SK-N-SH treated with all-trans-retinoic acid at 6 μM for 48 hours (cell line): ENCODE results near the gene KCNIP4.

Source experiments
- ATAC-seq: fragments of 200-7000 bp; cut with Tn5 transposase; 3 replicates; pipeline ENCODE4 v1.9.1; 2020; ENCODE audit warnings: mild to moderate bottlenecking, moderate library complexity
- ARNTL ChIP-seq: fragments of 450-650 bp; formaldehyde crosslinking; IDR thresholded peaks from 2 replicates; pipeline ENCODE4 v1.5.0; 2020; ENCODE audit warnings: low read depth, mild to moderate bottlenecking, moderate library complexity, borderline replicate concordance
- BACH2 ChIP-seq: fragments of 250-450 bp; sonication (Bioruptor Pico); IDR thresholded peaks from 2 replicates; pipeline ENCODE4 v1.9.0; 2021; ENCODE audit warnings: mild to moderate bottlenecking, borderline replicate concordance
- CREB5 ChIP-seq: fragments of 250-450 bp; sonication (Bioruptor Pico); IDR thresholded peaks from 2 replicates; pipeline ENCODE4 v1.5.1; 2020; ENCODE audit warnings: low read depth, mild to moderate bottlenecking, moderate library complexity
- CSDC2 ChIP-seq: fragments of 250-450 bp; sonication (Bioruptor Pico); IDR thresholded peaks from 2 replicates; pipeline ENCODE4 v1.5.0; 2020; ENCODE audit warnings: mild to moderate bottlenecking, moderate library complexity
- GLIS3 ChIP-seq: fragments of 250-450 bp; sonication (Bioruptor Pico); IDR thresholded peaks from 2 replicates; pipeline ENCODE4 v1.5.0; 2020; ENCODE audit warnings: mild to moderate bottlenecking, moderate library complexity
- ISL1 ChIP-seq: fragments of 250-450 bp; sonication (Bioruptor Pico); IDR thresholded peaks from 2 replicates; pipeline ENCODE4 v2.1.2; 2022; ENCODE audit warnings: mild to moderate bottlenecking, moderate library complexity
- OSR1 ChIP-seq: fragments of 250-450 bp; sonication (Bioruptor Pico); IDR thresholded peaks from 2 replicates; pipeline ENCODE4 v1.8.0; 2022; ENCODE audit warnings: moderate library complexity, mild to moderate bottlenecking, inconsistent platforms
- PPARA ChIP-seq: fragments of 250-450 bp; sonication (Bioruptor Pico); IDR thresholded peaks from 2 replicates; pipeline ENCODE4 v1.5.0; 2020; ENCODE audit warnings: mild to moderate bottlenecking, borderline replicate concordance
- RARB ChIP-seq: fragments of 250-450 bp; sonication (Bioruptor Pico); IDR thresholded peaks from 2 replicates; pipeline ENCODE4 v1.8.0; 2021; ENCODE audit warnings: mild to moderate bottlenecking, moderate library complexity
- SNAI2 ChIP-seq: fragments of 250-450 bp; sonication (Bioruptor Pico); IDR thresholded peaks from 2 replicates; pipeline ENCODE4 v1.5.0; 2020; ENCODE audit warnings: mild to moderate bottlenecking, moderate library complexity
- TCF4 ChIP-seq: fragments of 250-450 bp; sonication (Bioruptor Pico); IDR thresholded peaks from 2 replicates; pipeline ENCODE4 v1.8.0; 2021; ENCODE audit warnings: mild to moderate bottlenecking, moderate library complexity, borderline replicate concordance
- TOX ChIP-seq: fragments of 250-450 bp; sonication (Bioruptor Pico); IDR thresholded peaks from 2 replicates; pipeline ENCODE4 v1.8.0; 2021; ENCODE audit warnings: mild to moderate bottlenecking, moderate library complexity, borderline replicate concordance
- TSHZ2 ChIP-seq: fragments of 250-450 bp; sonication (Bioruptor Pico); IDR thresholded peaks from 2 replicates; pipeline ENCODE4 v1.5.0; 2020; ENCODE audit warnings: mild to moderate bottlenecking, moderate library complexity
- ZC3H10 ChIP-seq: fragments of 250-450 bp; sonication (Bioruptor Pico); IDR thresholded peaks from 2 replicates; pipeline ENCODE4 v1.5.1; 2021; ENCODE audit warnings: mild to moderate bottlenecking, moderate library complexity
- ZFP3 ChIP-seq: fragments of 250-450 bp; sonication (Bioruptor Pico); IDR thresholded peaks from 2 replicates; pipeline ENCODE4 v1.5.0; 2020; ENCODE audit warnings: mild to moderate bottlenecking, moderate library complexity
- ZNF565 ChIP-seq: fragments of 450-650 bp; formaldehyde crosslinking; conservative IDR thresholded peaks from 2 replicates; pipeline ENCODE4 v1.5.0; 2020; ENCODE audit warnings: low read depth, mild to moderate bottlenecking, moderate library complexity
- ZNF70 ChIP-seq: fragments of 450-650 bp; formaldehyde crosslinking; IDR thresholded peaks from 2 replicates; pipeline ENCODE4 v1.5.0; 2020; ENCODE audit warnings: mild to moderate bottlenecking, moderate library complexity
- ZNF8 ChIP-seq: fragments of 450-650 bp; formaldehyde crosslinking; IDR thresholded peaks from 2 replicates; pipeline ENCODE4 v1.5.0; 2020; ENCODE audit warnings: mild to moderate bottlenecking, moderate library complexity
- TF ChIP-seq, protein P1 (sequence below): fragments of 250-450 bp; sonication (Bioruptor Pico); IDR thresholded peaks from 2 replicates; pipeline ENCODE4 v1.8.0; 2020; ENCODE audit warnings: mild to moderate bottlenecking, moderate library complexity, borderline replicate concordance
- TF ChIP-seq, protein P2 (sequence below): fragments of 250-450 bp; sonication (Bioruptor Pico); IDR thresholded peaks from 2 replicates; pipeline ENCODE4 v1.8.0; 2021; ENCODE audit warnings: low read depth, mild to moderate bottlenecking, moderate library complexity, borderline replicate concordance
- TF ChIP-seq, protein P3 (sequence below): fragments of 250-450 bp; sonication (Bioruptor Pico); IDR thresholded peaks from 2 replicates; pipeline ENCODE4 v1.5.1; 2021; ENCODE audit warnings: mild to moderate bottlenecking, moderate library complexity

KCNIP4 gene

DNA sequence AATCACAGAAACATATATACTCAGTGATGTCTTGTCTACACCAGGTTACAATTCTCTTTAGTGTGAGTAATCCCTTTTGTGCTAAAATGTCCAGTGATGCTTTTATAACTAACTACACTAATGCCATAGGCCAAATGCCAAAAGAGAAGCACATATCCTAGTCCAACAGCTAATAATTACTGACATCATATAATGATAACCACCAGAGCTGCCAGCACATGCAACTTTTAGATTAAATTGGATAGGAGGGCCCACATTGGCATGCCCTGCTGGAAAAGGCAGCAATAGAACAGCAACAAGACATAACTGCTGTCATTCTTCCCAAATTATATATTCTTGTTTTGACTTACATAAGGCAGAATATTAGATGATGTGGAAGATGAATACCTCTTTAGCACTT, 238.8 kb downstream of the KCNIP4 start:
- peak; percentile 65 for ATAC-seq

GRCh38 chr4:21709031-21709430, 239.5 kb downstream of the KCNIP4 start:
- TF ChIP-seq ZNF565 (CRISPR knock-in tag): no peak
- no peak for TF ChIP-seq OSR1 (CRISPR knock-in tag)
- no peak for TF ChIP-seq ZNF70 (CRISPR knock-in tag)
- no peak for TF ChIP-seq ZNF8 (CRISPR knock-in tag)
- TF ChIP-seq, protein P1, sequence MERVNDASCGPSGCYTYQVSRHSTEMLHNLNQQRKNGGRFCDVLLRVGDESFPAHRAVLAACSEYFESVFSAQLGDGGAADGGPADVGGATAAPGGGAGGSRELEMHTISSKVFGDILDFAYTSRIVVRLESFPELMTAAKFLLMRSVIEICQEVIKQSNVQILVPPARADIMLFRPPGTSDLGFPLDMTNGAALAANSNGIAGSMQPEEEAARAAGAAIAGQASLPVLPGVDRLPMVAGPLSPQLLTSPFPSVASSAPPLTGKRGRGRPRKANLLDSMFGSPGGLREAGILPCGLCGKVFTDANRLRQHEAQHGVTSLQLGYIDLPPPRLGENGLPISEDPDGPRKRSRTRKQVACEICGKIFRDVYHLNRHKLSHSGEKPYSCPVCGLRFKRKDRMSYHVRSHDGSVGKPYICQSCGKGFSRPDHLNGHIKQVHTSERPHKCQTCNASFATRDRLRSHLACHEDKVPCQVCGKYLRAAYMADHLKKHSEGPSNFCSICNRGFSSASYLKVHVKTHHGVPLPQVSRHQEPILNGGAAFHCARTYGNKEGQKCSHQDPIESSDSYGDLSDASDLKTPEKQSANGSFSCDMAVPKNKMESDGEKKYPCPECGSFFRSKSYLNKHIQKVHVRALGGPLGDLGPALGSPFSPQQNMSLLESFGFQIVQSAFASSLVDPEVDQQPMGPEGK (CRISPR knock-in tag): no peak
- no peak for TF ChIP-seq CSDC2
- TF ChIP-seq, protein P2, sequence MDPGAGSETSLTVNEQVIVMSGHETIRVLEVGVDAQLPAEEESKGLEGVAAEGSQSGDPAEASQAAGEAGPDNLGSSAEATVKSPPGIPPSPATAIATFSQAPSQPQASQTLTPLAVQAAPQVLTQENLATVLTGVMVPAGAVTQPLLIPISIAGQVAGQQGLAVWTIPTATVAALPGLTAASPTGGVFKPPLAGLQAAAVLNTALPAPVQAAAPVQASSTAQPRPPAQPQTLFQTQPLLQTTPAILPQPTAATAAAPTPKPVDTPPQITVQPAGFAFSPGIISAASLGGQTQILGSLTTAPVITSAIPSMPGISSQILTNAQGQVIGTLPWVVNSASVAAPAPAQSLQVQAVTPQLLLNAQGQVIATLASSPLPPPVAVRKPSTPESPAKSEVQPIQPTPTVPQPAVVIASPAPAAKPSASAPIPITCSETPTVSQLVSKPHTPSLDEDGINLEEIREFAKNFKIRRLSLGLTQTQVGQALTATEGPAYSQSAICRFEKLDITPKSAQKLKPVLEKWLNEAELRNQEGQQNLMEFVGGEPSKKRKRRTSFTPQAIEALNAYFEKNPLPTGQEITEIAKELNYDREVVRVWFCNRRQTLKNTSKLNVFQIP (CRISPR knock-in tag): no peak
- no peak for TF ChIP-seq BACH2 (CRISPR knock-in tag)
- no peak for TF ChIP-seq TOX (CRISPR knock-in tag)
- TF ChIP-seq, protein P3, sequence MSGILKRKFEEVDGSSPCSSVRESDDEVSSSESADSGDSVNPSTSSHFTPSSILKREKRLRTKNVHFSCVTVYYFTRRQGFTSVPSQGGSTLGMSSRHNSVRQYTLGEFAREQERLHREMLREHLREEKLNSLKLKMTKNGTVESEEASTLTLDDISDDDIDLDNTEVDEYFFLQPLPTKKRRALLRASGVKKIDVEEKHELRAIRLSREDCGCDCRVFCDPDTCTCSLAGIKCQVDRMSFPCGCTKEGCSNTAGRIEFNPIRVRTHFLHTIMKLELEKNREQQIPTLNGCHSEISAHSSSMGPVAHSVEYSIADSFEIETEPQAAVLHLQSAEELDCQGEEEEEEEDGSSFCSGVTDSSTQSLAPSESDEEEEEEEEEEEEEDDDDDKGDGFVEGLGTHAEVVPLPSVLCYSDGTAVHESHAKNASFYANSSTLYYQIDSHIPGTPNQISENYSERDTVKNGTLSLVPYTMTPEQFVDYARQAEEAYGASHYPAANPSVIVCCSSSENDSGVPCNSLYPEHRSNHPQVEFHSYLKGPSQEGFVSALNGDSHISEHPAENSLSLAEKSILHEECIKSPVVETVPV (CRISPR knock-in tag): no peak
- TF ChIP-seq GLIS3: no peak
- TF ChIP-seq ZC3H10 (CRISPR knock-in tag): no peak
- TF ChIP-seq ZFP3 (CRISPR knock-in tag): no peak
- TF ChIP-seq PPARA (CRISPR knock-in tag): no peak
- TF ChIP-seq ARNTL (CRISPR knock-in tag): no peak
- no peak for TF ChIP-seq SNAI2
- TF ChIP-seq, all 23 proteins: peak for 0

More for the DNA sequence above, 238.8 kb downstream of the KCNIP4 start:
- TF ChIP-seq, protein P2 (CRISPR knock-in tag): no peak
- TF ChIP-seq ZNF565 (CRISPR knock-in tag) (no peak), ISL1 (CRISPR knock-in tag) (peak; percentile 59), BACH2 (CRISPR knock-in tag) (no peak)

GRCh38 chr4:21699446-21699845, 249.1 kb downstream of the KCNIP4 start:
- no peak for ATAC-seq

More at GRCh38 chr4:21709031-21709430, 239.5 kb downstream of the KCNIP4 start:
- ATAC-seq: no peak

More at GRCh38 chr4:21699446-21699845, 249.1 kb downstream of the KCNIP4 start:
- TF ChIP-seq OSR1 (CRISPR knock-in tag): no peak
- no peak for TF ChIP-seq TSHZ2 (CRISPR knock-in tag)
- TF ChIP-seq RARB (CRISPR knock-in tag): no peak
- no peak for TF ChIP-seq GLIS3
- TF ChIP-seq, protein P3 (CRISPR knock-in tag): no peak
- TF ChIP-seq BACH2 (CRISPR knock-in tag): no peak
- no peak for TF ChIP-seq ISL1 (CRISPR knock-in tag)
- no peak for TF ChIP-seq TCF4 (CRISPR knock-in tag)
- TF ChIP-seq CREB5 (CRISPR knock-in tag): no peak
- no peak for TF ChIP-seq ZNF70 (CRISPR knock-in tag)
- no peak for TF ChIP-seq ZNF8 (CRISPR knock-in tag)
- no peak for TF ChIP-seq ZNF565 (CRISPR knock-in tag)
- TF ChIP-seq, protein P2 (CRISPR knock-in tag): no peak
- no peak for TF ChIP-seq CSDC2
